Mesenchymal stem cell (in vitro differentiated cells and primary cell): ENCODE results near the gene ANO3.
"Not testable (repeated sequence)": the region's sequence is repeated elsewhere in the genome, so short reads cannot be mapped to it uniquely, and the experiment has no call there.

ENCODE experiments used
- DNase-seq: peaks from one replicate; pipeline ENCODE4 v3.0.0-alpha.2; 2013
- H2AFZ ChIP-seq: one replicate; pipeline ENCODE4 v1.6.1; 2013; ENCODE audit warnings: low read depth, mild to moderate bottlenecking, control low read depth, inconsistent platforms, low read length, moderate library complexity
- H2AK5ac ChIP-seq: 2 replicates; pipeline ENCODE4 v1.6.1; 2013; ENCODE audit warnings: low read length, moderate library complexity, mild to moderate bottlenecking, inconsistent platforms; ENCODE audit not compliant: severe bottlenecking
- H2BK120ac ChIP-seq: one replicate; pipeline ENCODE4 v1.6.1; 2013; ENCODE audit warnings: low read depth, mild to moderate bottlenecking, inconsistent platforms, low read length, moderate library complexity
- H2BK12ac ChIP-seq, 2 experiments: one replicate each; pipeline ENCODE4 v1.6.1; 2013; ENCODE audit warnings: inconsistent platforms in 2 of 2, low read length in 2 of 2, mild to moderate bottlenecking in 2 of 2, moderate library complexity in 2 of 2, control low read depth in 1 of 2
- H2BK15ac ChIP-seq: one replicate; pipeline ENCODE4 v1.6.1; 2013; ENCODE audit warnings: mild to moderate bottlenecking, low read depth, inconsistent platforms; ENCODE audit not compliant: poor library complexity, severe bottlenecking
- H2BK5ac ChIP-seq: 2 replicates; pipeline ENCODE4 v1.6.1; 2013; ENCODE audit warnings: low read depth, mild to moderate bottlenecking, low read length, control low read depth, inconsistent platforms; ENCODE audit not compliant: poor library complexity, severe bottlenecking
- H3K14ac ChIP-seq, 2 experiments: one replicate each; pipeline ENCODE4 v1.6.1; 2013; ENCODE audit warnings: inconsistent platforms in 2 of 2, low read length in 2 of 2, control low read depth in 1 of 2, mild to moderate bottlenecking in 1 of 2, moderate library complexity in 1 of 2
- H3K18ac ChIP-seq, 2 experiments: one replicate each; pipeline ENCODE4 v1.6.1; 2013; ENCODE audit warnings: inconsistent platforms in 2 of 2, low read length in 2 of 2, control low read depth in 1 of 2, low read depth in 1 of 2, mild to moderate bottlenecking in 1 of 2
- H3K23ac ChIP-seq, 2 experiments: one replicate each; pipeline ENCODE4 v1.6.1; 2013; ENCODE audit warnings: inconsistent platforms in 2 of 2, low read length in 2 of 2, mild to moderate bottlenecking in 2 of 2, moderate library complexity in 2 of 2, control low read depth in 1 of 2
- H3K27ac ChIP-seq: 2 replicates; pipeline ENCODE4 v1.5.1; 2013; ENCODE audit warnings: mild to moderate bottlenecking, moderate library complexity, low read length, control low read depth, inconsistent platforms; ENCODE audit not compliant: poor library complexity, severe bottlenecking
- H3K27me3 ChIP-seq, 2 experiments: 2 replicates each; pipeline versions ENCODE4 v1.6.1 to v1.7.0; 2013; ENCODE audit warnings: low read length in 2 of 2, mild to moderate bottlenecking in 2 of 2, moderate library complexity in 2 of 2, control low read depth in 1 of 2, inconsistent platforms in 1 of 2; ENCODE audit not compliant: control insufficient read depth in 1 of 2, insufficient read depth in 1 of 2
- H3K36me3 ChIP-seq, 2 experiments: 2 replicates each; pipeline versions ENCODE4 v1.6.1 to v1.7.0; 2013; ENCODE audit warnings: low read length in 2 of 2, control low read depth in 1 of 2, inconsistent platforms in 1 of 2, low read depth in 1 of 2, mild to moderate bottlenecking in 1 of 2; ENCODE audit not compliant: insufficient read depth in 2 of 2, control insufficient read depth in 1 of 2
- H3K4ac ChIP-seq, 2 experiments: one replicate each; pipeline ENCODE4 v1.6.1; 2013; ENCODE audit warnings: inconsistent platforms in 2 of 2, low read length in 2 of 2, mild to moderate bottlenecking in 2 of 2, moderate library complexity in 2 of 2, control low read depth in 1 of 2, low read depth in 1 of 2
- H3K4me1 ChIP-seq: 2 replicates; pipeline ENCODE4 v1.6.1; 2013; ENCODE audit warnings: low read depth, low read length, control low read depth; ENCODE audit not compliant: control insufficient read depth, insufficient read depth
- H3K4me2 ChIP-seq: 2 replicates; pipeline ENCODE4 v1.6.1; 2013; ENCODE audit warnings: low read length, mild to moderate bottlenecking, inconsistent platforms; ENCODE audit not compliant: poor library complexity, severe bottlenecking
- H3K4me3 ChIP-seq, 2 experiments: 2 replicates each; pipeline versions ENCODE4 v1.5.1 to v1.7.0; 2013; ENCODE audit warnings: low read length in 2 of 2, mild to moderate bottlenecking in 2 of 2, control low read depth in 1 of 2, low read depth in 1 of 2; ENCODE audit not compliant: insufficient read depth in 1 of 2
- H3K79me1 ChIP-seq: replicated peaks from 2 replicates; pipeline ENCODE4 v1.6.1; 2013; ENCODE audit warnings: mild to moderate bottlenecking, control low read depth, low read length, inconsistent platforms; ENCODE audit not compliant: poor library complexity, severe bottlenecking
- H3K9ac ChIP-seq: 2 replicates; pipeline ENCODE4 v1.7.0; 2013; ENCODE audit warnings: mild to moderate bottlenecking, low read length, moderate library complexity
- H3K9me3 ChIP-seq: 2 replicates; pipeline ENCODE4 v1.7.0; 2013; ENCODE audit warnings: mild to moderate bottlenecking, low read length; ENCODE audit not compliant: control insufficient read depth
- H4K8ac ChIP-seq: one replicate; pipeline ENCODE4 v1.6.1; 2013; ENCODE audit warnings: inconsistent platforms, mild to moderate bottlenecking, low read length, moderate library complexity
- H4K91ac ChIP-seq: one replicate; pipeline ENCODE4 v1.6.1; 2013; ENCODE audit warnings: mild to moderate bottlenecking, low read length, inconsistent platforms
- WGBS: methylation state at CpG from one replicate; pipeline ENCODE4 v1.1.7; 2013; ENCODE audit warnings: mixed read lengths; 5-methylcytosine and 5-hydroxymethylcytosine counted together

The ANO3 gene

GRCh38 chr11:26623076-26623659 is 291.2 kb downstream of the ANO3 start:
- H2AFZ ChIP-seq: no peak overlapping the region
- peak; percentile 42 for DNase-seq
- no peaks in the 10 kb centered on the region for H3K79me1 ChIP-seq

GRCh38 chr11:26626346-26626745 is 294.4 kb downstream of the ANO3 start:
- no peaks in the 10 kb centered on the region for H3K9me3 ChIP-seq
- H2BK5ac ChIP-seq: no peak overlapping the region
- H2BK15ac ChIP-seq: no peak overlapping the region
- no peak overlapping the region for H3K23ac ChIP-seq
- no peak overlapping the region for H3K4ac ChIP-seq
- H2BK120ac ChIP-seq: no peak overlapping the region
- H3K4me3 ChIP-seq: no peak overlapping the region
- no peaks in the 10 kb centered on the region for H3K79me1 ChIP-seq
- no peak overlapping the region for H3K9ac ChIP-seq
- no peak overlapping the region for H3K14ac ChIP-seq
- H2AK5ac ChIP-seq: no peak overlapping the region
- H3K4me2 ChIP-seq: no peak overlapping the region
- no peak overlapping the region for H2AFZ ChIP-seq
- H3K27me3 ChIP-seq: no peaks in the 10 kb centered on the region
- no peak overlapping the region for H2BK12ac ChIP-seq
- no peak overlapping the region for H3K18ac ChIP-seq
- H3K36me3 ChIP-seq: no peaks in the 10 kb centered on the region
- H3K27ac ChIP-seq: no peak overlapping the region
- no CpG with 5 or more reads among the region's 1 CpG for WGBS
- DNase-seq: peak; percentile 9
- no peaks in the 10 kb centered on the region for H3K4me1 ChIP-seq
- H4K8ac ChIP-seq: no peak overlapping the region
- no peak overlapping the region for H4K91ac ChIP-seq

More at GRCh38 chr11:26623076-26623659, 291.2 kb downstream of the ANO3 start:
- Histone ChIP-seq H3K4ac (no peak overlapping the region), H2BK15ac (no peak overlapping the region), H3K14ac (no peak overlapping the region), H2BK120ac (no peak overlapping the region), H3K36me3 (no peaks in the 10 kb centered on the region), H2BK12ac (no peak overlapping the region), H3K4me1 (no peaks in the 10 kb centered on the region), H4K91ac (no peak overlapping the region), H3K4me2 (no peak overlapping the region), H4K8ac (no peak overlapping the region), H2BK5ac (no peak overlapping the region), H3K27ac (no peak overlapping the region), H3K23ac (no peak overlapping the region), H3K4me3 (no peak overlapping the region), H3K9ac (no peak overlapping the region), H2AK5ac (no peak overlapping the region), H3K9me3 (no peaks in the 10 kb centered on the region), H3K18ac (no peak overlapping the region), H3K27me3 (no peaks in the 10 kb centered on the region)
- no CpG with 5 or more reads among the region's 2 CpGs for WGBS

GRCh38 chr11:26632691-26633159 is 300.8 kb downstream of the ANO3 start:
- no peak overlapping the region for H3K23ac ChIP-seq
- H2AK5ac ChIP-seq: no peak overlapping the region
- no peak overlapping the region for H3K9ac ChIP-seq
- no peak overlapping the region for H2BK12ac ChIP-seq
- no peak overlapping the region for H3K14ac ChIP-seq
- H3K79me1 ChIP-seq: no peaks in the 10 kb centered on the region
- H2BK15ac ChIP-seq: no peak overlapping the region
- no peak overlapping the region for H2BK5ac ChIP-seq
- no peak overlapping the region for H2BK120ac ChIP-seq
- H3K9me3 ChIP-seq: no peaks in the 10 kb centered on the region
- H3K4me3 ChIP-seq: no peak overlapping the region
- no peak overlapping the region for H3K18ac ChIP-seq
- H2AFZ ChIP-seq: no peak overlapping the region
- no peak overlapping the region for H3K4ac ChIP-seq
- H3K27ac ChIP-seq: no peak overlapping the region
- no peaks in the 10 kb centered on the region for H3K4me1 ChIP-seq
- WGBS: 69% methylated on average over 1 of the region's 2 CpGs
- H3K36me3 ChIP-seq: no peaks in the 10 kb centered on the region
- H3K4me2 ChIP-seq: no peak overlapping the region
- no peak for DNase-seq
- no peak overlapping the region for H4K8ac ChIP-seq
- no peak overlapping the region for H4K91ac ChIP-seq
- H3K27me3 ChIP-seq: no peaks in the 10 kb centered on the region

GRCh38 chr11:26643314-26643713 is 311.4 kb downstream of the ANO3 start:
- 91% methylated on average over 10 of the region's 10 CpGs for WGBS

More at GRCh38 chr11:26643314-26643713, 311.4 kb downstream of the ANO3 start:
- H3K27ac ChIP-seq, H2AK5ac ChIP-seq, H2BK12ac ChIP-seq, H3K4me2 ChIP-seq, H3K18ac ChIP-seq, H4K8ac ChIP-seq, H2BK120ac ChIP-seq, H3K14ac ChIP-seq, H2AFZ ChIP-seq, H3K4me1 ChIP-seq, H3K36me3 ChIP-seq, H2BK15ac ChIP-seq, H3K27me3 ChIP-seq, H3K79me1 ChIP-seq, H3K4ac ChIP-seq, H4K91ac ChIP-seq, H3K9me3 ChIP-seq, H3K4me3 ChIP-seq, DNase-seq, H3K9ac ChIP-seq, H3K23ac ChIP-seq, H2BK5ac ChIP-seq: not testable (repeated sequence)
